Esophagus squamous epithelium (tissue), 4 donors: Measurements from ENCODE around the gene CCDC8.

ENCODE experiments used
- CTCF ChIP-seq, 6 experiments: fragments of 450-650 bp in 4 of 6; fragments of 200-600 bp in 2 of 6; sonication (generic) in 2 of 6; IDR thresholded peaks; one replicate each; pipeline ENCODE4 v1.5.1; 2016 to 2019; ENCODE audit warnings: antibody characterized with exemption in 6 of 6, mild to moderate bottlenecking in 4 of 6, moderate library complexity in 4 of 6
- POLR2A ChIP-seq, 4 donors: fragments of 450-650 bp; IDR thresholded peaks; one replicate each; pipeline ENCODE4 v1.6.1; 2017; ENCODE audit warnings: antibody characterized with exemption in 4 of 4, mild to moderate bottlenecking in 4 of 4, moderate library complexity in 3 of 4

- TF ChIP-seq POLR2A (IDR thresholded peaks at IDR 0.05) (no peak), CTCF (IDR thresholded peaks at IDR 0.05) (no peak)
Measured at GRCh38 chr19:46390866-46391265, 22.5 kb downstream of the CCDC8 start.
